Spleen (tissue), 11 donors: ENCODE data around the gene CERCAM. TPM values are rescaled to one million over a fixed set of nuclear protein-coding genes. Genes with fewer than 3 reads are reported as not detected.
"Not testable (repeated sequence)": the region's sequence is repeated elsewhere in the genome, so short reads cannot be mapped to it uniquely, and the experiment has no call there.

Experiments used
- DNase-seq: peaks from one replicate; pipeline ENCODE4 v3.0.0-alpha.2; 2020
- H3K27ac ChIP-seq, 8 donors: fragments of 200-600 bp; sonication (generic) in 7 of 8; 1 replicate in 4 of 8; 2 replicates in 4 of 8; pipeline versions ENCODE4 v1.5.0 to v1.8.0; 2016 to 2021; ENCODE audit warnings: inconsistent platforms in 4 of 8, mild to moderate bottlenecking in 4 of 8, moderate library complexity in 1 of 8
- H3K27me3 ChIP-seq, 7 donors: fragments of 200-600 bp; sonication (generic) in 6 of 7; replicated peaks in 1 of 7; 1 replicate in 4 of 7; 2 replicates in 3 of 7; pipeline versions ENCODE4 v1.5.0 to v1.8.0; 2016 to 2021; ENCODE audit warnings: inconsistent platforms in 3 of 7, mild to moderate bottlenecking in 1 of 7
- H3K36me3 ChIP-seq, 6 donors: fragments of 200-600 bp; sonication (generic) in 5 of 6; 1 replicate in 4 of 6; 2 replicates in 2 of 6; pipeline versions ENCODE4 v1.5.0 to v1.8.0; 2016 to 2021; ENCODE audit warnings: inconsistent platforms in 2 of 6
- H3K4me1 ChIP-seq, 6 donors: fragments of 200-600 bp; sonication (generic) in 5 of 6; 1 replicate in 3 of 6; 2 replicates in 3 of 6; pipeline versions ENCODE4 v1.5.0 to v1.8.0; 2016 to 2021; ENCODE audit warnings: inconsistent platforms in 3 of 6
- H3K4me3 ChIP-seq, 8 donors: fragments of 200-600 bp; sonication (generic) in 7 of 8; 1 replicate in 4 of 8; 2 replicates in 4 of 8; pipeline versions ENCODE4 v1.5.0 to v1.8.0; 2016 to 2021; ENCODE audit warnings: inconsistent platforms in 4 of 8, mild to moderate bottlenecking in 4 of 8, moderate library complexity in 2 of 8
- H3K9me3 ChIP-seq, 8 donors: fragments of 200-600 bp; sonication (generic) in 7 of 8; 1 replicate in 4 of 8; 2 replicates in 4 of 8; pipeline versions ENCODE4 v1.5.0 to v1.8.0; 2016 to 2021; ENCODE audit warnings: inconsistent platforms in 4 of 8
- CTCF ChIP-seq, 11 experiments: fragments of 200-600 bp in 7 of 11; fragments of 450-650 bp in 4 of 11; sonication (generic) in 4 of 11; IDR thresholded peaks in 8 of 11; conservative IDR thresholded peaks in 3 of 11; 1 replicate in 7 of 11; 2 replicates in 4 of 11; pipeline versions ENCODE4 v1.4.0 to v1.8.0; 2016 to 2021; ENCODE audit warnings: antibody characterized with exemption in 11 of 11, inconsistent platforms in 4 of 11, mild to moderate bottlenecking in 1 of 11
- POLR2A ChIP-seq, 3 donors: fragments of 450-650 bp; IDR thresholded peaks; one replicate each; pipeline ENCODE4 v1.5.1; 2017; ENCODE audit warnings: antibody characterized with exemption in 3 of 3, mild to moderate bottlenecking in 1 of 3
- POLR2AphosphoS5 ChIP-seq, 3 donors: sonication (generic); formaldehyde crosslinking; IDR thresholded peaks; one replicate each; pipeline ENCODE4 v1.5.1; 2017; ENCODE audit warnings: antibody characterized with exemption in 3 of 3
- WGBS, 5 donors: extraction: QIAGEN DNeasy Blood & Tissue Kit in 3 of 5; methylation state at CpG; one replicate each; pipeline versions ENCODE4 v1.1.5 to v1.1.7; 2013 to 2018; 5-methylcytosine and 5-hydroxymethylcytosine counted together
- intact Hi-C: fragments of 100-400 bp; cut with DNase I; formaldehyde crosslinking; loops from one replicate; pipeline ENCODE4 v1.15.0; 2023; ENCODE audit warnings: low total_unique reads
- polyA plus RNA-seq, 3 donors: library from polyadenylated mRNA; stranded (reverse); fragments of 200-250 nt; gene quantifications; one replicate each; pipeline ENCODE4 v1.2.1, GENCODE V29; 2013
- total RNA-seq, 7 donors: library from RNA; depleted of rRNA in 3 of 7; stranded (reverse); fragments of >200 nt in 3 of 7; fragmentation: NEBNext Ultra II Directional in 4 of 7; extraction: Animal tissue kit (Norgen Biotek cat#: 25700) in 4 of 7; gene quantifications; one replicate each; pipeline versions ENCODE4 v1.1.0 to v1.2.1, GENCODE V29; 2016 to 2021
- donor health status: healthy with polysubstance abuse.
- donor health status: DM: no; HTN: no; CAD: no; lungs with moderate emphysema.
- donor health status: DM: no; HTN: no; CAD: no.
- donor health status: Bipolar disorder and iron deficiency.
- donor health status: healthy.
- donor health status: DM: no; HTN: no; CAD: no.
- donor health status: DM: yes; HTN: yes; CAD: no.

Gene CERCAM
- total and polyA plus RNA-seq, 10 donors: 3.8 to 22.7 (median 8.8) TPM

DNA sequence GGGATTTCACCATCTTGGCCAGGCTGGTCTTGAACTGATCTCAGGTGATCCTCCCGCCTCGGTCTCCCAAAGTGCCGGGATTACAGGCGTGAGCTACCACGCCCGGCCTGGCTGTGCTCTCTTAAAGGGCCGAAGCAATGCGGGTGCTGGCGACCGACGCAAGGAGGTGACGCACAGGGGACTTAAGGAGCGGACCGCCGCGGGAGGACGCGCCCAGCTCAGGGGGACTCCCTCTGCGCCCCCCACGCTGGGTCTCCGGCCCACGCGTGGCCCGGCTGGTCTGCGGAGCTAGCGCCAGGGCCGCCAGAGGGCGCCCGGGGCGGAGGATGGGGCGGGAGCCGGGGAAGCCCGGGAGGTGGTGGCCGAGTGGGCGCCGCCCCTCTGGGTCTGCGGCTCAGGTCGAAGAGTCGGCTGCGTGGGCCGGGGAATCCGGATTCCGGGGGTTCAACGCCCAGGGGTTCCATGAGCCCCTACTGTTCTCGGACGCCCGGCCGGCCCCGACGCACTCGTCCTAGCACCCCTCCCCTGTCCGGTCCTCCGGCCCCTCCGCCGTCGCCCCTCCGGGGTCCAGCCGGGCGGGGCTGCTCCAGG lies 502 bp upstream of the CERCAM start:
- peaks cover 14 to 30% (median 24%) of the 10 kb centered on the region in 6 donors for H3K4me1 ChIP-seq

DNA sequence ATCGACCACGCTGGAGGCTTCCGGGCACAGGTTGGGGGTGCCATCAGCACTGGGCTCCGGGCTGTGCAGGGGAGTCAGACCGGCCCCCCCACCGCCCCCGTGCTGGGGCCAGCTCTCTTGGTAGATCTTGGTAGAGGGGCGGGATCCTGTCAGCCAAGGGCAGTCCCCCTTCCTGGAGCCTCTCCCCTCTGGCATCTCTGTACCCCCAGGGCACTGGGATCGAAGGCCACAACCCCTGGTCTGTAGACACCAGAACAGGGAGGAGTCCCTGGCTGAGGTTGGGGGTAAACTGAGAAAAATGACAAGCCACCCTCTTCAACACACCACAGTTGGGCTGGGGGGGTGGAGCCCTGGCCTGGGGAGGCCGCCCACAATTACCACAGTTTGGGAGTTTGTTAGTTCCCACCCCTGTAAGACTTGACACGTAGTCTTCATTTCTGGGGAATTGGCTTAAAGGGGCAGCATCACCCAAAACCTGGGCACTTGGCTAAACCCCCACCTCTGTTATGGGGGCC lies 882 bp downstream of the CERCAM start:
- peak overlapping the region in 1 of 8 donors; percentile 79 for H3K27ac ChIP-seq
- H3K4me3 ChIP-seq: peak overlapping the region in 7 of 8 donors; percentile 87 to 100 (median 98)
- DNase-seq: no peak
- peaks cover 0 to 55% (median 19%) of the 10 kb centered on the region in 7 donors for H3K27me3 ChIP-seq
- H3K9me3 ChIP-seq: no peaks in the 10 kb centered on the region
- no peaks in the 10 kb centered on the region for H3K36me3 ChIP-seq
- no peak for TF ChIP-seq POLR2AphosphoS5 (IDR thresholded peaks at IDR 0.05)
- no peak for TF ChIP-seq POLR2A (IDR thresholded peaks at IDR 0.05)
- TF ChIP-seq CTCF (IDR thresholded peaks at IDR 0.05 in 8 of 11, conservative IDR thresholded peaks at IDR 0.05 in 3 of 11): no peak
- intact Hi-C loops: no loop called here
- H3K4me1 ChIP-seq: peaks cover 14 to 30% (median 24%) of the 10 kb centered on the region in 6 donors
- 20 to 34% (median 28%) methylated on average over 6 to 11 of the region's 11 CpGs for WGBS, 5 donors

More for the DNA sequence above, 502 bp upstream of the CERCAM start:
- Histone ChIP-seq H3K9me3 (no peaks in the 10 kb centered on the region), H3K27ac (peak overlapping the region in 7 of 8 donors; percentile 35 to 79 (median 74)), H3K27me3 (peaks cover 0 to 69% (median 28%) of the 10 kb centered on the region in 7 donors), H3K4me3 (peak overlapping the region; percentile 87 to 100 (median 98)), H3K36me3 (no peaks in the 10 kb centered on the region)
- DNase-seq: peak; percentile 93
- intact Hi-C loops: no loop called here
- peak; percentile 21 to 70 (median 47) for TF ChIP-seq POLR2AphosphoS5 (IDR thresholded peaks at IDR 0.05)
- no peak for TF ChIP-seq POLR2A (IDR thresholded peaks at IDR 0.05)
- peak; percentile 42 to 90 (median 76) for TF ChIP-seq CTCF (IDR thresholded peaks at IDR 0.05 in 8 of 11, conservative IDR thresholded peaks at IDR 0.05 in 3 of 11)
- WGBS, 5 donors: 0 to 1% (median 1%) methylated on average over 24 to 59 of the region's 59 CpGs; no CpG with 5 or more reads in 1 of the 5 donors

DNA sequence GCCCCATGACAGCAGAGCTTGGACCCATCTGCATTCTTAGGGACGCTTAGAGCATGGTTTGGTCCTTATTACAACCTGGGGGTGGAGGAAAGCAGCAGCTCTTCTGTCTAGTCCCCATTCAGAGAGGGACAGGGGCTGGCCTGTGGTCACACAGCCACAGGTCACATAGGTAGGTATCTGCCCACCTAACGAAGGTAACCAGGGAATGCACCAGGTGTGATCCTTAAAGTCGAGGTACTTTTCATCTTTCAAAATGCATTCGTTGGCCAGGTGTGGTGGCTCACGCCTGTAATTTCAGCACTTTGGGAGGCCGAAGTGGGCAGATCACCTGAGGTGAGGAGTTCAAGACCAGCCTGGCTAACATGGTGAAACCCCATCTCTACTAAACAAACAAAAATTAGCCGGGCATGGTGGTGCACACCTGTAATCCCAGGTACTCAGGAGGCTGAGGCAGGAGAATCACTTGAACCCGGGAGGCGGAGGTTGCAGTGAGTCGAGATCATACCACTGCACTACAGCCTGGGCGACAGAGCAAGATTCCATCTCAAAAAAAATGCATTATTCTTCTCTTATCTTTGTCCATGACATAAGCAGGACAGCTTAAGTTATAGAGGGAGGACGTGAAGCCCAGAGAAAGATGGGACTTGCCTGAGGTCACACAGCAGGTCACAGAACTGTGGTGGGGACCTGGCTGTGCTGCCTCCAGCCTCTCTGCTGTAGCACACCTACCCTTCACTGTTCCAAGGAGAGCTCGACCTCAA lies 1.5 kb downstream of the CERCAM start:
- DNase-seq, intact Hi-C loops, H3K36me3 ChIP-seq, H3K9me3 ChIP-seq, H3K27ac ChIP-seq, H3K4me3 ChIP-seq: not testable (repeated sequence)
- peaks cover 14 to 30% (median 24%) of the 10 kb centered on the region in 6 donors for H3K4me1 ChIP-seq
- 89 to 94% (median 90%) methylated on average over 13 of the region's 13 CpGs for WGBS, 5 donors
- H3K27me3 ChIP-seq: peaks cover 0 to 49% (median 17%) of the 10 kb centered on the region in 7 donors

DNA sequence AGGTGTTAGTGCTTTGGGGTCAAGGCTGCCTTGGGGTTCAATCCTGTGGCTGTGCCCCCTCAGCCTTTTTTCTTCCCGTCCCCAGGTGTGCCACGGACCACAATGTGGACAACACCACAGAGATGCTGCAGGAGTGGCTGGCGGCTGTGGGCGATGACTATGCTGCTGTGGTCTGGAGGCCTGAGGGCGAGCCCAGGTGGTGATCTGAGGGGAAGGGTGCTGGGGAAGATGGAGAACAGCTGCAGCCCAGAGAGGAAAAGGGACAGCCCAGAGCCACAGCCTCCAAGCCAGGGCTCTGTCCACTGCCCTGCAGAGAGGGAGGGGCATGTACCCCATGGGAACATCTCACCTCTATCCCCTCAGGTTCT lies 2.1 kb downstream of the CERCAM start:
- no peak overlapping the region for H3K27ac ChIP-seq
- H3K4me1 ChIP-seq: peaks cover 14 to 30% (median 24%) of the 10 kb centered on the region in 6 donors
- no peak overlapping the region for H3K4me3 ChIP-seq
- TF ChIP-seq POLR2AphosphoS5 (IDR thresholded peaks at IDR 0.05) (no peak), CTCF (IDR thresholded peaks at IDR 0.05 in 8 of 11, conservative IDR thresholded peaks at IDR 0.05 in 3 of 11) (no peak), POLR2A (IDR thresholded peaks at IDR 0.05) (no peak)
- intact Hi-C loops: no loop called here
- H3K9me3 ChIP-seq: no peaks in the 10 kb centered on the region
- 76 to 93% (median 85%) methylated on average over 5 of the region's 5 CpGs for WGBS, 5 donors
- no peaks in the 10 kb centered on the region for H3K36me3 ChIP-seq
- DNase-seq: no peak
- H3K27me3 ChIP-seq: peaks cover 0 to 43% (median 17%) of the 10 kb centered on the region in 7 donors

DNA sequence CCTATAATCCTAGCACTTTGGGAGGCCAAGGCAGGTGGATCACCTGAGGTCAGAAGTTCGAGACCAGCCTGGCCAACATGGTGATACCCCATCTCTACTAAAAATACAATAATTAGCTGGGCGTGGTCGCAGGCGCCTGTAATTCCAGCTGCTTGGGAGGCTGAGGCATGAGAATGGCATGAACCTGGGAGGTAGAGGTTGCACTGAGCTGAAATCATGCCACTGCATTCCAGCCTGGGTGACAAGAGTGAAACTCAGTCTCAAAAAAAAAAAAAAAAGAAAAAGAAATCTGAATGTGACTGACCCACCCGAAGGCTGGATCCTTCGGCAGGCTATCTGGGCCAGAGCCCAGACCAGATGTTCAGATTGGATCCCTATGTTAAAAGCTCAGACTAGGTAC lies 2.7 kb downstream of the CERCAM start:
- intact Hi-C loops, H3K27ac ChIP-seq, H3K9me3 ChIP-seq, H3K36me3 ChIP-seq, H3K4me3 ChIP-seq, DNase-seq: not testable (repeated sequence)
- Histone ChIP-seq H3K27me3 (peaks cover 0 to 37% (median 17%) of the 10 kb centered on the region in 7 donors), H3K4me1 (peaks cover 14 to 30% (median 24%) of the 10 kb centered on the region in 6 donors)
- 83 to 94% (median 86%) methylated on average over 6 of the region's 6 CpGs for WGBS, 5 donors
